HepG2 (cell line): ENCODE results near the gene NRSN2. TPM values are rescaled to one million over a fixed set of nuclear protein-coding genes. Genes with fewer than 3 reads are reported as not detected.
A peak's percentile ranks its signal among the peaks of the same experiment; 100 is the strongest.

ENCODE experiments used
- BCL6 ChIP-seq: IDR thresholded peaks from 2 replicates; pipeline ENCODE4 v1.6.1; 2016; ENCODE audit warnings: missing genetic modification reagents, missing compliant biosample characterization
- CCAR2 ChIP-seq: fragments of 200-400 bp; formaldehyde crosslinking; optimal IDR thresholded peaks from 2 replicates; pipeline ENCODE3; 2018; ENCODE audit warnings: low read depth, mild to moderate bottlenecking, low read length, moderate library complexity
- HNF4G ChIP-seq, 2 experiments: sonication (generic) in 1 of 2; formaldehyde crosslinking in 1 of 2; IDR thresholded peaks; 2 replicates each; pipeline versions ENCODE4 v1.4.0 to v1.6.1; 2011 to 2020; ENCODE audit warnings: borderline replicate concordance in 2 of 2, low read depth in 2 of 2, mild to moderate bottlenecking in 2 of 2, low read length in 1 of 2, missing genetic modification reagents in 1 of 2, moderate library complexity in 1 of 2
- HNRNPL ChIP-seq: fragments of 200-400 bp; formaldehyde crosslinking; IDR thresholded peaks from 2 replicates; pipeline ENCODE4 v1.6.1; 2017; ENCODE audit warnings: mild to moderate bottlenecking, low read depth, low read length
- MTA1 ChIP-seq: sonication (generic); formaldehyde crosslinking; IDR thresholded peaks from 2 replicates; pipeline ENCODE4 v1.4.0; 2020; ENCODE audit warnings: missing genetic modification reagents, mild to moderate bottlenecking, borderline replicate concordance
- NCOA5 ChIP-seq: sonication (generic); formaldehyde crosslinking; IDR thresholded peaks from 2 replicates; pipeline ENCODE4 v1.4.0; 2020; ENCODE audit warnings: missing genetic modification reagents
- NFYB ChIP-seq: sonication (generic); formaldehyde crosslinking; IDR thresholded peaks from 2 replicates; pipeline ENCODE4 v1.4.0; 2020; ENCODE audit warnings: missing genetic modification reagents
- SIX1 ChIP-seq: sonication (generic); formaldehyde crosslinking; IDR thresholded peaks from 2 replicates; pipeline ENCODE4 v1.4.0; 2020; ENCODE audit warnings: missing genetic modification reagents, borderline replicate concordance
- SMYD3 ChIP-seq: sonication (generic); formaldehyde crosslinking; IDR thresholded peaks from 2 replicates; pipeline ENCODE4 v1.8.1; 2023; ENCODE audit warnings: mild to moderate bottlenecking, missing genetic modification reagents
- SUZ12 ChIP-seq: fragments of 150-350 bp; IDR thresholded peaks from 2 replicates; pipeline ENCODE4 v1.6.1; 2014; ENCODE audit warnings: low read depth, low read length
- TGIF2 ChIP-seq: IDR thresholded peaks from 2 replicates; pipeline ENCODE4 v1.6.1; 2016; ENCODE audit warnings: control low read depth, missing compliant biosample characterization
- UBTF ChIP-seq: sonication (generic); formaldehyde crosslinking; IDR thresholded peaks from 2 replicates; pipeline ENCODE4 v1.4.0; 2020; ENCODE audit warnings: mild to moderate bottlenecking, missing genetic modification reagents
- ZFP41 ChIP-seq: sonication (generic); formaldehyde crosslinking; IDR thresholded peaks from 2 replicates; pipeline ENCODE4 v1.4.0; 2020; ENCODE audit warnings: mild to moderate bottlenecking, missing genetic modification reagents, borderline replicate concordance
- ZFP82 ChIP-seq: sonication (generic); formaldehyde crosslinking; IDR thresholded peaks from 2 replicates; pipeline ENCODE4 v1.5.1; 2020; ENCODE audit warnings: mild to moderate bottlenecking, missing genetic modification reagents, borderline replicate concordance
- ZNF260 ChIP-seq: sonication (generic); formaldehyde crosslinking; IDR thresholded peaks from 2 replicates; pipeline ENCODE4 v1.4.0; 2020; ENCODE audit warnings: missing genetic modification reagents, low read depth, mild to moderate bottlenecking, borderline replicate concordance
- ZNF280D ChIP-seq: sonication (generic); formaldehyde crosslinking; IDR thresholded peaks from 2 replicates; pipeline ENCODE4 v1.5.1; 2020; ENCODE audit warnings: mild to moderate bottlenecking, missing genetic modification reagents
- ZNF33B ChIP-seq: sonication (generic); formaldehyde crosslinking; IDR thresholded peaks from 2 replicates; pipeline ENCODE4 v1.5.1; 2020; ENCODE audit warnings: mild to moderate bottlenecking, missing genetic modification reagents
- ZNF460 ChIP-seq: sonication (generic); formaldehyde crosslinking; IDR thresholded peaks from 2 replicates; pipeline ENCODE4 v1.5.1; 2020; ENCODE audit warnings: missing genetic modification reagents, mild to moderate bottlenecking, borderline replicate concordance
- ZNF503 ChIP-seq: sonication (generic); formaldehyde crosslinking; IDR thresholded peaks from 2 replicates; pipeline ENCODE4 v1.4.0; 2020; ENCODE audit warnings: missing genetic modification reagents
- ZNF570 ChIP-seq: sonication (generic); formaldehyde crosslinking; IDR thresholded peaks from 2 replicates; pipeline ENCODE4 v1.4.0; 2020; ENCODE audit warnings: mild to moderate bottlenecking, missing genetic modification reagents, borderline replicate concordance
- ZNF670 ChIP-seq: sonication (generic); formaldehyde crosslinking; IDR thresholded peaks from 2 replicates; pipeline ENCODE4 v1.8.0; 2022; ENCODE audit warnings: mild to moderate bottlenecking, missing genetic modification reagents, borderline replicate concordance
- polyA plus RNA-seq, 8 experiments: library from polyadenylated mRNA; depleted of rRNA in 3 of 8; stranded (reverse) in 7 of 8; unstranded in 1 of 8; fragments of >200 nt; fragmentation: Illumina TruSeq in 4 of 8; extraction: Trizol in 4 of 8; gene quantifications; 2 replicates each; pipeline versions ENCODE4 v1.2.1 to v1.2.3, GENCODE V29; 2011 to 2016; ENCODE audit warnings: low read depth in 4 of 8, missing spikeins in 1 of 8, mixed read lengths in 1 of 8; ENCODE audit not compliant: insufficient read depth in 1 of 8
- total RNA-seq, 5 experiments: library from RNA; depleted of rRNA; stranded (reverse); fragments of >200 nt; fragmentation: Illumina TruSeq; extraction: Trizol; gene quantifications; 2 replicates each; pipeline ENCODE4 v1.2.3, GENCODE V29; 2016; ENCODE audit warnings: low read depth in 1 of 5

The NRSN2 gene
- total and polyA plus RNA-seq, 2 of the 13 experiments (the other 11 are each of a cell fraction or from before 2014, with no cell fraction given): 32.3 to 49.4 TPM

DNA sequence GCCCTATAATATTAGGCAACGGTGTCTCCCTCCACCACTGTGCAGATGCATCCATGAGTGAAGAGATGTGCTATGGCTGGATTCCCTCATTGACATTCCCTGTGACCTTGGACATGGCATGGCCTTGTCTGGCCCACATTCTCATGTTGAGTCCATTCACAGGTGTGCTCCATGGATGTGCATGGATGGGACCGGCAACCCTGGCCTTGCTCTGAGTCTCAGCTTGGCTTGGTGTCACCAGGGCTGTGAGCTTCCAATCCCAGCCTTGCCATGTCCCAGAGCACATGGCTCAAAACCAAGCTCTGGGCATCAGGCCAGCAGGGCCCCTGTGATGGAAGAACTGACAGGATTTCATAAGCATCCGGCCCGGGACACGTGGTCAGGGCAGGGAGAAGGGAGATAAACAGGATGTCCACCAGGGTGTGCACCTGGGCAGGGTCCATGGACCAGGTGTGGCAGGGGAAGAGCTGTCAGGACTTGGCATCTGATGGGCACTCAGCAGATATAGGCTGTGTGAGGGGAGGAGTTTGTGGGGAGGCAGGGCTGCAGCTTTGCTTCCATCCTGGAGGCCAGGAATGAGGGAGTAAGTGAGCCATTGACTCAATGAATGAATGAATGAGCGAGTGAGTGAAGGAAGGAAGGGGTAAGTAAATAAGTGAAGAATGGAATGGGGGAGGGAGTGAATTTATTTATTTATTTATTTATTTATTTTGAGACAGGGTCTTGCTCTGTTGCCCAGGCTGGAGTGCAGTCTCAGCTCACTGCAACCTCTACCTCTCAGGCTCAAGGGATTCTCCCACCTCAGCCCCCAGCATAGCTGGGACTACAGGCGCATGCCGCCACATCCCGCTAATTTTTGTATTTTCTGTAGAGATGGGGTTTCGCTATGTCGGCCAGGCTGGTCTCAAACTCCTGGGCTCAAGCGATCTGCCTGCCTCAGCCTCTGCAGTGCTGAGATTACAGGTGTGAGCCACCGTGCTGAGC, 15.7 kb downstream of the NRSN2 start (continued):
- TF ChIP-seq ZNF280D (CRISPR knock-in tag): peak; percentile 98
- peak; percentile 86 for TF ChIP-seq SIX1 (CRISPR knock-in tag)
- TF ChIP-seq NFYB (CRISPR knock-in tag): peak; percentile 47
- TF ChIP-seq BCL6 (CRISPR knock-in tag): peak; percentile 93
- TF ChIP-seq MTA1 (CRISPR knock-in tag): peak; percentile 98
- 0 out of 2 replicates have a peak, but pooled peaks have one; percentile 32 for TF ChIP-seq NCOA5
- peak; percentile 99 for TF ChIP-seq ZNF33B (CRISPR knock-in tag)
- TF ChIP-seq ZFP82: peak; percentile 55; the same call in 1 of the 2 replicates
- TF ChIP-seq HNRNPL: peak; percentile 98
- TF ChIP-seq ZNF503 (CRISPR knock-in tag): peak; percentile 50; the same call in 1 of the 2 replicates
- TF ChIP-seq ZNF570 (CRISPR knock-in tag): no peak
- no peak; the same call in 1 of the 2 replicates for TF ChIP-seq ZNF460 (CRISPR knock-in tag)
- peak; percentile 98 for TF ChIP-seq ZNF670
- TF ChIP-seq ZFP41 (CRISPR knock-in tag): peak; percentile 97
- TF ChIP-seq ZNF260 (CRISPR knock-in tag): no peak
- peak; percentile 100 for TF ChIP-seq TGIF2 (CRISPR knock-in tag)
- TF ChIP-seq SUZ12: 0 out of 2 replicates have a peak, but pooled peaks have one; percentile 15
- peak; percentile 86 for TF ChIP-seq CCAR2
- TF ChIP-seq HNF4G (IDR thresholded peaks at IDR 0.05; ENCODE audit: borderline replicate concordance, low read depth, low read length): no peak; the same call in 1 of the 2 replicates
- peak; percentile 94 for TF ChIP-seq HNF4G (CRISPR knock-in tag; IDR thresholded peaks at IDR 0.05; ENCODE audit: borderline replicate concordance, low read depth)
- TF ChIP-seq SMYD3 (CRISPR knock-in tag): peak; percentile 94
- TF ChIP-seq UBTF (CRISPR knock-in tag): peak; percentile 93
